ENCODE measurements around the gene DLL1.
"Not testable (repeated sequence)": the region's sequence is repeated elsewhere in the genome, so short reads cannot be mapped to it uniquely, and the experiment has no call there.

DLL1 gene

GRCh38 chr6:170290296-170291128 lies at the start of gene DLL1:
Gene DLL1, minus strand, starts transcription at chr6:170291078. Its CDS starts 939 bp downstream, at chr6:170290139.
- in situ Hi-C loops (cut with HindIII; ENCODE audit: low sequenced_read_pairs) = no loop called here

GRCh38 chr6:170335199-170335598 lies 44.3 kb upstream of the DLL1 start:
- in situ Hi-C loops (cut with HindIII; ENCODE audit: low sequenced_read_pairs) = not testable (repeated sequence)

GRCh38 chr6:170329321-170329720 lies 38.4 kb upstream of the DLL1 start:
- in situ Hi-C loops (cut with HindIII; ENCODE audit: low sequenced_read_pairs) = no loop called here

- in situ Hi-C loops (cut with HindIII; ENCODE audit: low sequenced_read_pairs) = no loop called here
Observed at GRCh38 chr6:170317718-170318117, 26.8 kb upstream of the DLL1 start.

GRCh38 chr6:170317076-170317475 lies 26.2 kb upstream of the DLL1 start:
- in situ Hi-C loops (cut with HindIII; ENCODE audit: low sequenced_read_pairs) = no loop called here

GRCh38 chr6:170316071-170316470 lies 25.2 kb upstream of the DLL1 start:
- in situ Hi-C loops (cut with HindIII; ENCODE audit: low sequenced_read_pairs) = no loop called here

- in situ Hi-C loops (cut with HindIII; ENCODE audit: low sequenced_read_pairs) = no loop called here
Observed at GRCh38 chr6:170314983-170315382, 24.1 kb upstream of the DLL1 start.

GRCh38 chr6:170313716-170314295 lies 22.9 kb upstream of the DLL1 start:
- in situ Hi-C loops (cut with HindIII; ENCODE audit: low sequenced_read_pairs) = no loop called here

GRCh38 chr6:170312876-170313275 lies 22.0 kb upstream of the DLL1 start:
- in situ Hi-C loops (cut with HindIII; ENCODE audit: low sequenced_read_pairs) = no loop called here

GRCh38 chr6:170311696-170312095 lies 20.8 kb upstream of the DLL1 start:
- in situ Hi-C loops (cut with HindIII; ENCODE audit: low sequenced_read_pairs) = no loop called here

- in situ Hi-C loops (cut with HindIII; ENCODE audit: low sequenced_read_pairs) = no loop called here
Observed at GRCh38 chr6:170308761-170309160, 17.9 kb upstream of the DLL1 start.

GRCh38 chr6:170307080-170307545 lies 16.2 kb upstream of the DLL1 start:
- in situ Hi-C loops (cut with HindIII; ENCODE audit: low sequenced_read_pairs) = no loop called here

GRCh38 chr6:170306324-170307079 lies 15.6 kb upstream of the DLL1 start, which contains the start of gene FAM120B:
Gene FAM120B, plus strand, starts transcription at chr6:170306758. Its CDS starts 10,633 bp downstream, at chr6:170317391.
- in situ Hi-C loops (cut with HindIII; ENCODE audit: low sequenced_read_pairs) = no loop called here

GRCh38 chr6:170305805-170306323 lies 15.0 kb upstream of the DLL1 start:
- in situ Hi-C loops (cut with HindIII; ENCODE audit: low sequenced_read_pairs) = no loop called here

- in situ Hi-C loops (cut with HindIII; ENCODE audit: low sequenced_read_pairs) = no loop called here
Observed at GRCh38 chr6:170301184-170301583, 10.3 kb upstream of the DLL1 start.

- in situ Hi-C loops (cut with HindIII; ENCODE audit: low sequenced_read_pairs) = no loop called here
Observed at GRCh38 chr6:170298688-170299087, 7.8 kb upstream of the DLL1 start.

- in situ Hi-C loops (cut with HindIII; ENCODE audit: low sequenced_read_pairs) = no loop called here
Observed at GRCh38 chr6:170297576-170298330, 6.9 kb upstream of the DLL1 start.

- in situ Hi-C loops (cut with HindIII; ENCODE audit: low sequenced_read_pairs) = no loop called here
Observed at GRCh38 chr6:170296746-170297575, 6.1 kb upstream of the DLL1 start.

- in situ Hi-C loops (cut with HindIII; ENCODE audit: low sequenced_read_pairs) = no loop called here
Observed at GRCh38 chr6:170296423-170296745, 5.5 kb upstream of the DLL1 start.

All from DLD1 (cell line).